ENCODE results near the gene DCAF11. TPM values are rescaled to one million over a fixed set of nuclear protein-coding genes. Genes with fewer than 3 reads are reported as not detected.

DCAF11 gene
- total and polyA plus RNA-seq, 2 of the 13 experiments (the other 11 are each of a cell fraction or from before 2014, with no cell fraction given), result 150 to 257 TPM

DNA sequence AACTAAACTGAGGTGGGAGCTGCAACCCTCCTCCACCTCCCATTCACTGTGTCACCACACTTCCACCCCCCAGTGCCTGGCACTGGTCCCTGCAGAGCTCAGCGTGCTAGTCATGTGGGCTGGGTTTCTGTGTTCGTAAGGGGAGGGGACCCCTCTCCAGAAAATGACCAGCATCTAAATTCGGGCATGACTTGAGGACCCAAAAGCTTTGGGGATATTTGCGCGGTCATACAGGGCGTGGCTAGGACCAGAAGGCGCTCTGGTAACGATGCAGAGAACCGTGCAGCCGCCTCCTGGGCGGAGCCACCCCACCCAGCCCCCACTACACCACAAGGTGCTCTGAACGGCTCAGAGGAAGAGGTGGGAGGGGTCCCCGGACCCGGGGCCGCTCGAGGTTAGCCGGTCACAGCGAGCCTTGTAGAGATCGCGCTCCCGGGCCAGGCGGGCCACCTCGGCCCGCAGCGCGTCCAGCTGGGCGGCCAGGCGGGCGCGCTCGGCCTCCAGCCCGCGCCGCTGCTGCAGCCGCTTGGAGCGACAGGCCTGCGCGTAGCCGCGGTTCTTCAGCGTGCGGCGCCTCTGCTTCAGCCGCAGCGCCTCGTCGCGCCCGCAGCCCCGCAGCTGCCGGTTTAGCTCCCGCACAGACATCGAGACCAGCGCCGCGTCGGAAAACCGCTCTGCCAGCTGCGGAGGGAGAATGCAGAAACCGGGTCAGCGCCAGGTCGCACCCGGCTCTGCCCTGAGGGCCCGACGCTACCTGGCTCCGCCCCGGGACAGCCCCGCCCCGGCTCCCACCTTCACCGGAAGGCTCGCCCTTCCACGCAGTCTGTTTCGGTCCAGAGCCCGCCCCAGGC is 33.5 kb upstream of the DCAF11 start (continued):
- peak; percentile 16; the same call in 1 of the 2 replicates for TF ChIP-seq NFAT5 (CRISPR knock-in tag; IDR thresholded peaks at IDR 0.05)
- no peak for TF ChIP-seq TRAFD1 (CRISPR knock-in tag; IDR thresholded peaks at IDR 0.05; ENCODE audit: borderline replicate concordance)
- TF ChIP-seq ZFYVE20 (CRISPR knock-in tag; IDR thresholded peaks at IDR 0.05; ENCODE audit: borderline replicate concordance, low read depth), result no peak
- TF ChIP-seq SMAD3 (CRISPR knock-in tag; IDR thresholded peaks at IDR 0.05), result peak; percentile 77; the same call in 1 of the 2 replicates
- TF ChIP-seq KDM2A (CRISPR knock-in tag; IDR thresholded peaks at IDR 0.05; ENCODE audit: borderline replicate concordance, low read depth), result peak; percentile 83
- peak; percentile 61; the same call in 1 of the 2 replicates for TF ChIP-seq KDM5B (CRISPR knock-in tag; IDR thresholded peaks at IDR 0.05; ENCODE audit: borderline replicate concordance)
- peak; percentile 50; the same call in 1 of the 2 replicates for TF ChIP-seq ZNF746 (CRISPR knock-in tag; IDR thresholded peaks at IDR 0.05)
- TF ChIP-seq ZNF124 (CRISPR knock-in tag; IDR thresholded peaks at IDR 0.05), result no peak; the same call in 1 of the 2 replicates
- TF ChIP-seq ZBTB4 (CRISPR knock-in tag; IDR thresholded peaks at IDR 0.05; ENCODE audit: borderline replicate concordance), result no peak
- no peak for TF ChIP-seq ZNF83 (CRISPR knock-in tag; IDR thresholded peaks at IDR 0.05; ENCODE audit: borderline replicate concordance)
- peak; percentile 39; the same call in 1 of the 2 replicates for TF ChIP-seq ZNF350 (CRISPR knock-in tag; IDR thresholded peaks at IDR 0.05; ENCODE audit: borderline replicate concordance, low read depth)
- no peak for TF ChIP-seq PTBP1 (IDR thresholded peaks at IDR 0.05; ENCODE audit: low read depth, low read length, poor library complexity, severe bottlenecking)
- TF ChIP-seq ZNF543 (CRISPR knock-in tag; IDR thresholded peaks at IDR 0.05), result no peak
- no peak for TF ChIP-seq SCMH1 (CRISPR knock-in tag; IDR thresholded peaks at IDR 0.05; ENCODE audit: borderline replicate concordance)
- no peak for TF ChIP-seq ZNF589 (CRISPR knock-in tag; conservative IDR thresholded peaks at IDR 0.05)
